HUDEP-2 (cell line): ENCODE data around the gene PXDN.
"Not testable (repeated sequence)": the region's sequence is repeated elsewhere in the genome, so short reads cannot be mapped to it uniquely, and the experiment has no call there.

ENCODE experiments used
- DNase-seq, 76 experiments: peaks; one replicate each; lab custom pipeline; 2025; ENCODE audit not compliant: unreplicated experiment in 76 of 76; lab: John Stamatoyannopoulos, UW

PXDN gene

GRCh38 chr2:1639086-1639858 is 105.0 kb downstream of the PXDN start:
- DNase-seq: no peak

- no peak for DNase-seq
Observed at GRCh38 chr2:1638281-1638860, 105.9 kb downstream of the PXDN start.

- no peak for DNase-seq
Observed at GRCh38 chr2:1636791-1637415, 107.4 kb downstream of the PXDN start.

GRCh38 chr2:1635823-1636222 is 108.5 kb downstream of the PXDN start:
- DNase-seq: no peak

- no peak for DNase-seq
Observed at GRCh38 chr2:1634681-1635341, 109.5 kb downstream of the PXDN start.

- no peak for DNase-seq
Observed at GRCh38 chr2:1633936-1634587, 110.3 kb downstream of the PXDN start.

GRCh38 chr2:1633092-1633671 is 111.1 kb downstream of the PXDN start:
- no peak for DNase-seq

GRCh38 chr2:1632510-1632909 is 111.8 kb downstream of the PXDN start:
- no peak for DNase-seq

- no peak for DNase-seq
Observed at GRCh38 chr2:1632002-1632348, 112.3 kb downstream of the PXDN start.

GRCh38 chr2:1631292-1632001 is 112.9 kb downstream of the PXDN start:
- DNase-seq: no peak

GRCh38 chr2:1628893-1629292 is 115.4 kb downstream of the PXDN start:
- DNase-seq: no peak

GRCh38 chr2:1627628-1628381 is 116.5 kb downstream of the PXDN start:
- DNase-seq: no peak

- no peak for DNase-seq
Observed at GRCh38 chr2:1626271-1626681, 118.0 kb downstream of the PXDN start.

GRCh38 chr2:1625281-1626001 is 118.9 kb downstream of the PXDN start:
- no peak for DNase-seq

GRCh38 chr2:1623906-1624445 is 120.3 kb downstream of the PXDN start:
- DNase-seq: no peak

GRCh38 chr2:1622521-1623200 is 121.7 kb downstream of the PXDN start:
- DNase-seq: no peak

GRCh38 chr2:1621976-1622375 is 122.3 kb downstream of the PXDN start:
- not testable (repeated sequence) for DNase-seq

GRCh38 chr2:1621501-1621900 is 122.8 kb downstream of the PXDN start:
- no peak for DNase-seq
